DND-41 (cell line): ENCODE measurements around the gene EIF2S1.

Source experiments
- ATAC-seq: fragments of 200-7000 bp; cut with Tn5 transposase; 3 replicates; pipeline ENCODE4 v1.9.1; 2021; ENCODE audit warnings: low read depth; ENCODE audit not compliant: insufficient read depth
- DNase-seq: peaks from one replicate; pipeline ENCODE4 v3.0.0-alpha.2; 2020
- H2AFZ ChIP-seq: 2 replicates; pipeline ENCODE4 v1.6.0; 2012; ENCODE audit warnings: low read depth, low read length
- H3K27ac ChIP-seq: 2 replicates; pipeline ENCODE4 v1.5.1; 2012; ENCODE audit warnings: low read length, inconsistent platforms
- H3K27me3 ChIP-seq: fragments of 200-600 bp; sonication (generic); 2 replicates; pipeline ENCODE4 v1.6.0; 2012; ENCODE audit warnings: low read length, mild to moderate bottlenecking, inconsistent platforms; ENCODE audit not compliant: insufficient read depth, poor library complexity
- H3K36me3 ChIP-seq: 2 replicates; pipeline ENCODE4 v1.5.1; 2012; ENCODE audit warnings: low read length, inconsistent platforms; ENCODE audit not compliant: insufficient read depth
- H3K4me1 ChIP-seq: 2 replicates; pipeline ENCODE4 v1.5.1; 2012; ENCODE audit warnings: mild to moderate bottlenecking, low read length; ENCODE audit not compliant: insufficient read depth
- H3K4me2 ChIP-seq: 2 replicates; pipeline ENCODE4 v1.6.0; 2012; ENCODE audit warnings: mild to moderate bottlenecking, moderate library complexity, low read length, inconsistent platforms; ENCODE audit not compliant: insufficient read depth
- H3K4me3 ChIP-seq, 2 experiments: fragments of 200-600 bp in 1 of 2; shearing (Covaris generic) in 1 of 2; 2 replicates each; pipeline ENCODE4 v1.5.1; 2012 to 2016; ENCODE audit warnings: inconsistent platforms in 2 of 2, low read length in 2 of 2, mild to moderate bottlenecking in 2 of 2, low read depth in 1 of 2, moderate library complexity in 1 of 2
- H3K79me2 ChIP-seq: 2 replicates; pipeline ENCODE4 v1.6.0; 2012; ENCODE audit warnings: low read length, inconsistent platforms; ENCODE audit not compliant: insufficient read depth
- H3K9ac ChIP-seq: 2 replicates; pipeline ENCODE4 v1.6.0; 2012; ENCODE audit warnings: low read depth, mild to moderate bottlenecking, inconsistent platforms, low read length, moderate library complexity
- H3K9me3 ChIP-seq: 2 replicates; pipeline ENCODE4 v1.5.1; 2012; ENCODE audit warnings: low read length, moderate library complexity, mild to moderate bottlenecking, inconsistent platforms; ENCODE audit not compliant: insufficient read depth, severe bottlenecking
- H4K20me1 ChIP-seq: 2 replicates; pipeline ENCODE4 v1.6.0; 2012; ENCODE audit warnings: low read length; ENCODE audit not compliant: insufficient read depth
- CTCF ChIP-seq: IDR thresholded peaks from 2 replicates; pipeline ENCODE4 v1.5.1; 2012; ENCODE audit warnings: borderline replicate concordance, low read length, moderate library complexity, mild to moderate bottlenecking; ENCODE audit not compliant: poor library complexity, severe bottlenecking; ENCODE audit errors: extremely low read depth
- EZH2 ChIP-seq: IDR thresholded peaks from 3 replicates; pipeline ENCODE4 v1.6.1; 2012; ENCODE audit warnings: borderline replicate concordance, low read depth, mild to moderate bottlenecking, moderate library complexity, low read length, inconsistent platforms; ENCODE audit not compliant: severe bottlenecking

EIF2S1 gene

GRCh38 chr14:67421356-67422224 lies 61.5 kb downstream of the EIF2S1 start:
- Histone ChIP-seq H2AFZ (no peak overlapping the region), H3K4me1 (no peaks in the 10 kb centered on the region), H3K4me3 (no peak overlapping the region), H3K9ac (no peak overlapping the region), H3K79me2 (no peaks in the 10 kb centered on the region), H3K4me2 (no peak overlapping the region), H4K20me1 (no peaks in the 10 kb centered on the region), H3K27me3 (peaks cover 11% of the 10 kb centered on the region), H3K36me3 (no peaks in the 10 kb centered on the region), H3K9me3 (no peaks in the 10 kb centered on the region), H3K27ac (no peak overlapping the region)
- no peak for ATAC-seq
- TF ChIP-seq CTCF (no peak), EZH2 (no peak)
- DNase-seq = no peak

GRCh38 chr14:67423424-67423823 lies 63.3 kb downstream of the EIF2S1 start:
- ATAC-seq (no peak), DNase-seq (no peak)
- Histone ChIP-seq H3K4me2 (no peak overlapping the region), H3K27me3 (peaks cover 11% of the 10 kb centered on the region), H3K4me1 (peaks cover 3% of the 10 kb centered on the region), H4K20me1 (no peaks in the 10 kb centered on the region), H3K27ac (no peak overlapping the region), H3K79me2 (no peaks in the 10 kb centered on the region), H3K9ac (no peak overlapping the region), H2AFZ (no peak overlapping the region), H3K4me3 (no peak overlapping the region), H3K9me3 (no peaks in the 10 kb centered on the region), H3K36me3 (no peaks in the 10 kb centered on the region)
- no peak for TF ChIP-seq CTCF
- no peak for TF ChIP-seq EZH2

GRCh38 chr14:67424539-67424938 lies 64.4 kb downstream of the EIF2S1 start:
- no peak overlapping the region for H2AFZ ChIP-seq
- TF ChIP-seq CTCF (no peak), EZH2 (no peak)
- H3K4me1 ChIP-seq = peaks cover 3% of the 10 kb centered on the region
- H3K27me3 ChIP-seq = peaks cover 14% of the 10 kb centered on the region
- no peak overlapping the region for H3K9ac ChIP-seq
- no peak for DNase-seq
- H3K4me3 ChIP-seq = no peak overlapping the region
- ATAC-seq = no peak
- no peaks in the 10 kb centered on the region for H3K79me2 ChIP-seq
- no peak overlapping the region for H3K27ac ChIP-seq
- H3K36me3 ChIP-seq = no peaks in the 10 kb centered on the region
- H3K9me3 ChIP-seq = no peaks in the 10 kb centered on the region
- H3K4me2 ChIP-seq = no peak overlapping the region
- H4K20me1 ChIP-seq = no peaks in the 10 kb centered on the region
